Panc1 (cell line): ENCODE results near the gene LRRFIP2. TPM values are rescaled to one million over a fixed set of nuclear protein-coding genes. Genes with fewer than 3 reads are reported as not detected.

ENCODE experiments used
- ATAC-seq: fragments of 200-7000 bp; cut with Tn5 transposase; 2 replicates; pipeline ENCODE4 v1.9.1; 2020; ENCODE audit warnings: mild to moderate bottlenecking, moderate library complexity
- BruUV-seq: library from RNA; stranded (reverse); fragments of 400-500 nt; replicated peaks from 2 replicates; lab custom pipeline; 2021; lab: Mats Ljungman, UMichigan
- CTCF ChIA-PET: fragments of 300-600 bp; sonication (Branson Sonifier 250); formaldehyde crosslinking; loops from one replicate; lab custom pipeline; 2022; ENCODE audit warnings: antibody characterized with exemption; lab: Charles Lee
- POLR2A ChIA-PET: fragments of 300-600 bp; sonication (Branson Sonifier 250); formaldehyde crosslinking; loops from one replicate; lab custom pipeline; 2022; ENCODE audit warnings: antibody characterized with exemption; lab: Charles Lee
- DNase-seq: peaks from one replicate; pipeline ENCODE4 v3.0.0-alpha.2; 2010; ENCODE audit warnings: low read depth, low spot score
- H3K27ac ChIP-seq: 2 replicates; pipeline ENCODE4 v1.5.1; 2011; ENCODE audit warnings: mild to moderate bottlenecking, low read length, inconsistent platforms
- H3K27me3 ChIP-seq: fragments of 200-500 bp; sonication (Bioruptor generic); 2 replicates; pipeline ENCODE4 v1.6.0; 2014; ENCODE audit warnings: low read length, inconsistent platforms; ENCODE audit not compliant: control insufficient read depth, insufficient read depth
- H3K36me3 ChIP-seq: fragments of 200-500 bp; sonication (Bioruptor generic); 2 replicates; pipeline ENCODE4 v1.5.1; 2014; ENCODE audit warnings: inconsistent platforms, mild to moderate bottlenecking, low read length, moderate library complexity; ENCODE audit not compliant: control insufficient read depth, insufficient read depth
- H3K4me1 ChIP-seq: 2 replicates; pipeline ENCODE4 v1.5.1; 2011; ENCODE audit warnings: inconsistent platforms, mild to moderate bottlenecking, low read length, moderate library complexity; ENCODE audit not compliant: control insufficient read depth, insufficient read depth
- H3K4me3 ChIP-seq, 2 experiments: 2 replicates each; pipeline ENCODE4 v1.5.1; 2011 to 2012; ENCODE audit warnings: low read depth in 2 of 2, low read length in 2 of 2, mild to moderate bottlenecking in 2 of 2, inconsistent platforms in 1 of 2, moderate library complexity in 1 of 2
- H3K9me3 ChIP-seq: fragments of 200-500 bp; sonication (Bioruptor generic); 2 replicates; pipeline ENCODE4 v1.5.1; 2014; ENCODE audit warnings: low read depth, mild to moderate bottlenecking, inconsistent platforms, low read length, moderate library complexity; ENCODE audit not compliant: control insufficient read depth, insufficient read depth
- CTCF ChIP-seq: fragments of 450-650 bp; IDR thresholded peaks from 2 replicates; pipeline ENCODE4 v1.5.1; 2017; ENCODE audit warnings: mild to moderate bottlenecking
- POLR2AphosphoS5 ChIP-seq: IDR thresholded peaks from 2 replicates; pipeline ENCODE4 v1.6.1; 2012; ENCODE audit warnings: mild to moderate bottlenecking, low read depth, low read length, moderate library complexity
- REST ChIP-seq, 2 experiments: IDR thresholded peaks; 2 replicates each; pipeline ENCODE4 v1.6.1; 2011 to 2012; ENCODE audit warnings: low read depth in 2 of 2, control low read depth in 1 of 2, low read length in 1 of 2, mild to moderate bottlenecking in 1 of 2, moderate library complexity in 1 of 2; ENCODE audit not compliant: insufficient read depth in 1 of 2
- SIN3A ChIP-seq: IDR thresholded peaks from 2 replicates; pipeline ENCODE4 v1.6.1; 2012; ENCODE audit warnings: low read depth, mild to moderate bottlenecking, low read length, moderate library complexity, borderline replicate concordance; ENCODE audit not compliant: insufficient read depth
- TCF7L2 ChIP-seq: IDR thresholded peaks from 2 replicates; pipeline ENCODE4 v1.6.1; 2011; ENCODE audit warnings: mild to moderate bottlenecking, low read depth, low read length, inconsistent platforms
- in situ Hi-C: cut with HindIII; loops from 2 replicates; pipeline ENCODE4 v1.10.0; 2016; ENCODE audit warnings: low sequenced_read_pairs, low pct_unique_long_range_greater_than_20kb
- intact Hi-C: fragments of 100-400 bp; cut with micrococcal nuclease; formaldehyde crosslinking; loops from one replicate; pipeline ENCODE4 v1.10.0; 2022; ENCODE audit not compliant: unreplicated experiment
- total RNA-seq: library from RNA; stranded (reverse); gene quantifications from one replicate; pipeline ENCODE4 v1.2.1, GENCODE V29; 2021; ENCODE audit not compliant: unreplicated experiment

LRRFIP2 gene
- total RNA-seq, 1 experiment from 2014 or later, result 32.3 TPM

GRCh38 chr3:37072892-37073291 is 101.5 kb downstream of the LRRFIP2 start:
- BruUV-seq, result no TSS peak
- Histone ChIP-seq H3K27me3 (no peaks in the 10 kb centered on the region), H3K9me3 (no peaks in the 10 kb centered on the region), H3K4me1 (no peaks in the 10 kb centered on the region), H3K27ac (no peak overlapping the region), H3K4me3 (no peak overlapping the region), H3K36me3 (peaks cover 4% of the 10 kb centered on the region; the same call in 1 of the 2 replicates)
- ATAC-seq, result no peak
- DNase-seq, result no peak
- POLR2A ChIA-PET, result no interaction called here
- intact Hi-C loops, result no loop called here
- CTCF ChIA-PET, result no interaction called here
- no peak for TF ChIP-seq SIN3A
- no peak for TF ChIP-seq CTCF
- no peak for TF ChIP-seq REST (IDR thresholded peaks at IDR 0.05; ENCODE audit: insufficient read depth in 1 of 2, low read depth in 2 of 2, low read length in 1 of 2)
- TF ChIP-seq POLR2AphosphoS5, result no peak
- no peak for TF ChIP-seq TCF7L2
- in situ Hi-C loops, result no loop called here

GRCh38 chr3:37071921-37072320 is 102.5 kb downstream of the LRRFIP2 start:
- Histone ChIP-seq H3K27ac (no peak overlapping the region), H3K9me3 (no peaks in the 10 kb centered on the region), H3K4me1 (no peaks in the 10 kb centered on the region), H3K4me3 (no peak overlapping the region), H3K36me3 (no peaks in the 10 kb centered on the region), H3K27me3 (no peaks in the 10 kb centered on the region)
- ChIA-PET POLR2A (no interaction called here), CTCF (no interaction called here)
- DNase-seq, result no peak
- intact Hi-C loops, result no loop called here
- no TSS peak for BruUV-seq
- in situ Hi-C loops, result no loop called here
- TF ChIP-seq POLR2AphosphoS5 (no peak), TCF7L2 (no peak), SIN3A (no peak), CTCF (no peak), REST (IDR thresholded peaks at IDR 0.05; ENCODE audit: insufficient read depth in 1 of 2, low read depth in 2 of 2, low read length in 1 of 2) (no peak)
- no peak for ATAC-seq
